GM21515 (cell line): Measurements from ENCODE around the gene TRIM50.
"Not testable (repeated sequence)": the region's sequence is repeated elsewhere in the genome, so short reads cannot be mapped to it uniquely, and the experiment has no call there.

ENCODE experiments used
- ATAC-seq: cut with Tn5 transposase; IDR thresholded peaks from one replicate; pipeline ENCODE4 v1.9.1; 2021; ENCODE audit not compliant: unreplicated experiment

Gene TRIM50

DNA sequence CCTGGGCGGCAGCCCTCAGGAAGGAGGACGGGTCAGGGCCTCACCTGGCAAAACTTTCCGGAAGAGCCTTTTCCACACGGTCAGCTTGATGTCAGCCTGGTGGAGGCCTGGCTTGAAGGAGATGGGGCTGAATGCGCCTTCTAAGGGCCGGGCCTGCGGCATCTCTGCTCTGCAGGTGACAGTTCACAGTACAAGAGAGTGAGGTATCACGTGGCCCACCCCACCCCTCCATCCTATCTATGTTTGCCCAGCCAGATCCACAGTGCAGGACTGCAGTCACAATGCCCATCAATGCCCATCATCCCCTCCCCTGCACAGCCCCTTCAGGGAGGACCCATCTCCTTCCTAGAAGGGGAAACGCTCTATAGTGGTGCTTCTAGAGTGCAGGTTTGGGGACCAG lies 11.4 kb downstream of the TRIM50 start:
- no peak for ATAC-seq

DNA sequence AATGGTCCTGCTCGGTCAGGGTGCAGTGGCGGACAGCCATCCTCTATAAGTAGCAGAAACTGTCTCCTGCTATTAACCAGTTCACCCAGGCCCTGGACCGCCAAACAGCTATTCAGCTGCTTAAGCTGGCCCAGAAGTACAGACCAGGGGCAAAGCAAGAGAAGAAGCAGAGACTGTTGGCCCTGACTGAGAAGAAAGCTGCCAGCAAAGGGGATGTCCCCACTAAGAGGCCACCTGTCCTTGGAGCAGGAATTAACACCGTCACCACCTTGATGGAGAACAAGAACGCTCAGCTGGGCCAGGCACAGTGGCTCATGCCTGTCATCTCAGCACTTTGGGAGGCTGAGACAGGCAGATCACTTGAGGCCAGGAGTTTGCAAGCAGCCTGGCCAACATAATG lies 13.6 kb downstream of the TRIM50 start:
- no peak for ATAC-seq

DNA sequence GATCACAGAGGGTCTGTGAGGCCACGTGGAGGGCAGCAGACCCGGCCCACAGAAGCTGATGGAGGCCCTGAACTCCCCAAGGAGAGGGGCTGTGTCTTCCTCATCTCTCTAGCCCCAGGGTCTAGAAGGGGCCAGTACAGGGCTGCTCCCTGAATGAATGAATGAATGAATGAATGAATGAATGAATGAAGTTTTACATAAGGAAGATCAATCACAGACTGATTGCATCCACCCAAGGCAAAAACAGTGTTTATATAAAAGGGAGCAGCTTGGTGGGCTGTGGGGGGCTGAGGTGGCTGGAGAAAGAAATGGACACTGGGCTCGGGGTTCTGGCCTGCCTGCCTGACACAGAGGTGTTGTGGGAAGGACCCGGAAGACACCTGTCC lies 14.4 kb downstream of the TRIM50 start:
- ATAC-seq = no peak

DNA sequence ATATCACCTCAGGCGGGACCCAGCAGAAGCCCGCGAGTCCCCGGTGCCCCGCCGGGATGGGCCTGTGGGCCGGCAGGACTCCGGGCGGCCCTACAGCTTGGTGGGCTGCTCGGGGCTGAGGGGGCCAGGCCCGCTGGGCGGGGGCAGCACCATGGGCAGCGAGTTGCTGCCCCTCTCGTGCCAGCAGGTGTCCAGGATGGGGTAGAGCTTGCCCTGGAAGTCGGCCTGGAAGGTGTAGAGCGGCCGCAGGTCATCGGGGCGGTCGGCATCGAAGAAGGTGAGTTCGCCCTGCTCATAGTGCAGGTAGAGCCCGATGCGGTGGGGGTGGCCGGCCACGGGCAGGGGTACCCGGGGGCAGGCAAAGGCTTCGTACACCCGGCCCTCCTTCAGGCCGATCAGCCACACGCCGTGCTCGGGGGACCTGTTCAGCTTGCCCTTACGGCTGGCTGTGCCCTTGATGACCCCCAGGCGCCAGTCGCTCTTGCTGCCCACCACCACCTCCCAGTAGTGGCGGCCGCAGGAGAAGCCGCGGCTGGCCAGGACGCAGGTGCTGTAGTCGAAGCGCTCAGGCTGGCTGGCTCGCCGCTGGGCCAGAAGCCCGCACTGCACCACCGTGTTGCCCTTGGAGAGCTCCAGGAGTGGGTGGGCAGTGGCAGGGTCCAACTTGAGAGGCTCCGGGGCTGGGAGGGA lies 14.9 kb downstream of the TRIM50 start:
- ATAC-seq = no peak

DNA sequence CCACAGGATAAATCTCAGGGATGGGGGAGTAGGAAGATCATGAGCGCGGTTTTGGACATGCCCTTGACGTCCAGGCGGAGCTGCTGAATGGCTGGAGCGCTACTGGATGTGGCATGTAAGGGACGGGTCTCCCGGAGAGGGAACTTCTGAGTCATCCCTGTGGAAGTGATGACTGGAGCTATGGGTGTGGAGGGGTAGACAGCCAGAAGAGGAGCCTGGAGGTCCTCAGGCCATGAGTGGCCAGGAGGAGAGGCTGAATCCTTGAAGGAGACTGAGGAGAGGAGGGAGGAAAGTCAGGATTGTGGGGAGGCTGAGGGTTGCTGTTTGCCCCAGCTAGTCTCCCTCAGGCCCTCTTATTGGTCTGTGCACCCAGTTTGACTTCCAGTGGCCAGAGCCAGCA lies 16.5 kb downstream of the TRIM50 start:
- ATAC-seq = not testable (repeated sequence)

DNA sequence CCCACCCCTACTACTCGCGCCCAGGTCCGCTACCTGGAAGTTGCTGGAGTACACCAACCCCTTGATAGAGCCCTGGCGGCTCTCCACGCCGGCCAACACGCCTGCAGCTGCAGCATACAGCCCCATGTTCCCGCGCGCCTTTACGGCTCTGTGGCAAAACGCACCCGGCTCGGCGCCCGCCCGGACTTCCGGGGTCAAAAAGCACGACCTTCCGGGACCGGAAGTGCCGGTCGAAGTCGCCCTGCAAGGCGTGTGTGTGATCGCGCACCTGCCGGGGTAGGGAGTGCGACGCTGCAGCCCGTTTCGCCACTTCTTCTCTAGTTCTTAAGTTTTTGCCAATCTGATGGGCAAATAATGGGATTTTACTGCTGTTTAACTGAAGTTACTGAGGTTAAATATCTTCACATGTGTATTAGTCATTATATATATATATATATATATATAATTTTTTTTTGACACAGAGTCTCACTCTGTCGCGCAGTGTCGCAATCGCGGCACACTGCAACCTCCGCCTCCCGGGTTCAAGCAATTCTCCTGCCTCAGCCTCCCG lies 19.1 kb downstream of the TRIM50 start, which contains the start of gene NSUN5:
Gene NSUN5, minus strand, starts transcription at position 162 of the 550 bp plus-strand sequence. Its CDS starts 36 bp downstream, at position 126.
- ATAC-seq = peak; percentile 88

DNA sequence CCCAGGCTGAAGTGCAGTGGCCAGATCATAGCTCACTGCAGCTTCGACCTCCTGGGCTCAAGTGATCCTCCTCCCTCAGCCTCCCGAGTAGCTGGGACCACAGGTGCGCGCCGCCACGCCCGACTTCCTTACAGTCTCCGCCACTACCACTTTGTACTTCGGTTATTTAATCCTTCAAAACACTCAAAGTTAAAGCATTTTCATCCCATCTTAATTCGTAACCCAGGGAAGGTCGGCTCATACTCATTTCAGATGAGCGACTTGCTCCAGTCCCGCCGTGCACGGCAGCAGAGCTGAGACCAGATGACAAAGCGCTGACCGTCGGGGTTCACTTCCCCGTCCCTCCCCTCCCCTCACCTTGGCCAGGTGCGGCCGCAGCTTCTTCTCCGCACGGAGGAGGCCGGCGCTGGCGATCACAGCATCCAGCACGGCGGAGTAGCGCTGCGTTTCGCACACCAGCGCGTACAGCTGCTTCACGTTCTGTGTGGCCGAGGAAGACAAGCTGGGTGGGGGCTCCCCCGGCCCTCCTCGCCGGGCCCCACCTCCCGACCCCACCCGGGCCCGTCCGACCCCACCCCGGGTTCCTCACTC lies 19.7 kb downstream of the TRIM50 start:
- ATAC-seq = peak; percentile 23

DNA sequence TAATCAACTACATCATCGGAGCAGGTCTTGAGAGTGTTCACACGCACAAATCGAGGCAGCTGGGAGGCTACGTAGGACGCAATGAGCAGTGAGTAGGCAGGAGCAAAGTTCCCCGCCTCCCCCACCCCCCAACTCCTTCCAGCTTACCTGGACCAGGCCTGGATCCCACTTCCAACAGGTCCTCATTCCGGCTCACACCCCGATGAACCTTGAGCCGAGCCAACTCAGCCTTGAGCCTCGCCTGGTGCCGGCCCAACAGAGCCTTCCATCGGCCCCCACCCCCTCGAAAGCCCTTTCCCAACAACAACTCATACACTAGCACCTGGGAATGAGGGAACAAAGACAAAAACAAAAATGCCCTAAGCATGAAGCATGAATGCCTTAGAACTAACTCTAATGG lies 20.4 kb downstream of the TRIM50 start:
- ATAC-seq = no peak

DNA sequence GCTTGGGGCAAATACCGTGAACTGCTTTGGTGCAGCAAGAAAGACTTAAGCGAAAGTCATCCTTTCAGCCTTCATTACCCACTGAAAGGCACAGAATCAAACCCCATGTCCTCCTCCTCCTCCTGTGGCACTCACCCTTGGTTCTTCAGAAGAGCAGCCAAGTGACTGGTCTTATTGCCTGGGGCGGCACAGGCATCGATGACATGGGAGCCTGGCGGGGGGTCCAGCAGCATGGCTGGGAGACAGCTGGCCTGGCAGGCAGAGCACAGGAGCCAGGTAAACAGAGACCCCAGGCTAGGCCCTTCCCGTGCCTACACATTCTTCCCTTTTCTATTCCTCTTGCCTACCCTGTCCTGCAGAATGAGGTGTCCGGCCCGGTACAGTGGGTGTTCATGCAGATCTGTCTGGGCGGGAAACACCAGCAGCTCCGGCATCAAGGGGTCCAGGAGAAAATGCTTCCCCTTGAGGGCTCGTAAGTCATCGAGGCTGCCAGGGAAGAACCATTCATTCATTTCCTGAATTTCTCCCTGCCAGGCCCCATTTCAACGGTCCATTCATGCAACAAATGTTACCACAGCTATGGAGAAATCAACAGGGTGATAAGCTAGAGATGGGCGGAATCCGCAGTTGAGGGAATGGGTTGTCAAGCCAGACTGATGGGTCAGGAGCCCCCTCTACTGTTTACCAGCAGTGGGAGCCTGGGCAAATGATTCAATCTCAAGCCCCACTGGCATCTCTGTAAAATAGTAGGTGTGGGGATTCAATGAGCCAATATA lies 23.1 kb downstream of the TRIM50 start:
- not testable (repeated sequence) for ATAC-seq

DNA sequence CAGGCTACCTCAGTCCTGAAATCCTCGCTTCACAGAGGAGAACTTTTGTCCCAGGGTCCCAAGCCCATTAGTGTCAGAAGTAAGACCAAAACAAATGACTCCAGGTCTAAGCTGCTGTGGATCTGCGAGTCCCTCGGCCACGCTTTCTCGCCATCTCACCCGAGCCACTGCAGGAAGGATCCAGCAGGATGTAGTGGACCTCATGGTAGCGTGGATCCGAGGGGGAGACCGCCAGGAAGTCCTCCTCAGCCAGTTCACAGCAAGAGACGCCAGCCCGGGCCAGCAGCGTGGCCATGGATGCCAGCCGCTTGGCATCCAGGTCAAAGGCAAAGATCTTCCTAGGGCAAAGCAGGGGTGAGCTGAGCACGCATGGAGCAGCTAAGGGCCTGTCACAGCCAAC lies 23.8 kb downstream of the TRIM50 start:
- ATAC-seq = no peak

DNA sequence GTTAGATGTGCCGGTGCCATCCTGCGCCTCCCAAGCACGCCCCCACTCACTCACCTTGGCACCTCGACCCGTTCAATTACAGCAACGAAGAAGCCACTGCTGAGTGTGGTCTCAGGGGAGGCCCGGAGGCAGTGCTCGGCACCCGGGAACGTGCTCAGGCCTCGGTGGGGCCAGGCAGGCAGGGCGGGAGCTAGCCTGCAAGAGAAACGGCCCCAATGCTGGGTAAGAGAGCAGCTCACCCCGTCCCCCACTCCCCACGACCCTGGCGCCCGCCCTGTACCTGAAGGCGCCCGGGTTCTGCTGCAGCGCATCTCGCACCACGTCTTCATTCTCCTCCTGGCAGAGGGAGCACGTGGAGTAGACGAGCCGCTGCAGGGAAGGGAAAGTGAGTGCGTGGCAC lies 24.3 kb downstream of the TRIM50 start:
- ATAC-seq = no peak

DNA sequence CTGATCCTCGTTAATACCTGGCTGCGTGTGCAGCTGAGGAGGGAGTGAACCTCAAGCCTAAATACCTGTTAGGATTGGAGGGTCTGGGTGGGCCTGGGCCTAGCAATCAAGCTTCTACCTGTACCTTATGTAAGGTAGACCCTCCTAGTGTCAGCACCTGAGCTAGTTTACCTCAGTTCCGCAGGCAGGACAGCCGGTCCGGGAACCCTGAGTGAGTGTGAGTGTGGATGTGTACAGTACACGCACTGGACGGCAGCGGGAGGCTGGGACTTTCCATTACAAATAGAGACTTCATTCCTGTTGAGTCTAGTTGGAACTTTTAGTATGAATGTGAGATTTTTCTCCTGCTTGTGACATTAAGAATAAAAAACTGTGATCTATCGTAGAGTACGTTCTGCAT lies 25.0 kb downstream of the TRIM50 start:
- not testable (repeated sequence) for ATAC-seq

DNA sequence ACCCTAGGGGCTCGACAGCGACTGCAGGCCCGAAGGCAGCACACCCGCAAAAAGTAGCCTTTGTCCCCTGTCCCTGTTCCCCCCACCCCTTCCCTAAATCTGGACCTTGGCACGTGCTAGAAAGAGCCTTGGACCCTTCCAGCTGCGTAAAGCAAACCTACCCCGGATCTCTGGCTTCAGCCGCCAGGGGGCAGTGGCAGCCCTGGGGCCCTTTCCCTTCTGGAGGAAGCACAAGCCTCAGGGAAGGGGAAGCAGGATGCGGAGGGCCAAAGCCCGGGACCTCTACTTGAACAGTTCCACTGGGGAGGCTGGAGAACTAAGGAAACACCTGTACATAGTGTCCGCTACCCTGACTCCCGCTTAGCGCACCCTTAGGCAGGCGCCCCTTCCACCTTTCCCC lies 26.8 kb downstream of the TRIM50 start:
- not testable (repeated sequence) for ATAC-seq

DNA sequence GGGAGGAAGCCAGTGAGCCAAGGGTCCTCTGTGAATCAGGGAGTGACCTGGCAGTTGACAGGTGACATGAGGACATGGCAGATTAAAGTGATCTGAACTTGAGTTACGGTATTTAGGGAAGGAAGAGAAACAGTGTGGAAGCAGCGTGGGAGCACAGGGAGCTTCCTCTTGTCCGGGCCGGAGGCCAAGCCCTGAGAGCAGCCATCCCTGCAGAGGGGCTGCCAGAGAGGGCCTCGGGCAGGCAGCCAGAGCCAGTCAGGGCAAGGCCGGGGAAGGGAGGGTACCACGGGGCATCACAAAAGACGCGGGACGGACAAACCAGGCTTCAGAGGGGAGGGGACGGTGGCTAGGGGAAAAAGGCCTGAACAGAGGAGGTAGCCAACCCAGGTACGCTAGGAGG lies 28.1 kb downstream of the TRIM50 start:
- ATAC-seq = not testable (repeated sequence)

DNA sequence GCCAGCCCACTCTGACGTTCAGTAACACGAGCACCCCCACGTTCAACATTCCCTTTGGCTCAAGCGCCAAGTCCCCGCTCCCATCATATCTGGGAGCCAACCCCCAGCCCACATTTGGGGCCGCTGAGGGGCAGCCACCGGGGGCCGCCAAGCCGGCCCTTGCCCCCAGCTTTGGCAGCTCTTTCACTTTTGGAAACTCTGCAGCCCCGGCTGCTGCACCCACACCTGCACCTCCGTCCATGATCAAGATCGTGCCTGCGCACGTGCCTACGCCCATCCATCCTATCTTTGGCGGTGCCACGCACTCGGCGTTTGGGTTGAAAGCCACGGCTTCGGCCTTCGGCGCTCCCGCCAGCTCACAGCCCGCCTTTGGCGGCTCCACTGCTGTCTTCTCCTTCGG lies 30.2 kb downstream of the TRIM50 start:
- ATAC-seq = not testable (repeated sequence)

DNA sequence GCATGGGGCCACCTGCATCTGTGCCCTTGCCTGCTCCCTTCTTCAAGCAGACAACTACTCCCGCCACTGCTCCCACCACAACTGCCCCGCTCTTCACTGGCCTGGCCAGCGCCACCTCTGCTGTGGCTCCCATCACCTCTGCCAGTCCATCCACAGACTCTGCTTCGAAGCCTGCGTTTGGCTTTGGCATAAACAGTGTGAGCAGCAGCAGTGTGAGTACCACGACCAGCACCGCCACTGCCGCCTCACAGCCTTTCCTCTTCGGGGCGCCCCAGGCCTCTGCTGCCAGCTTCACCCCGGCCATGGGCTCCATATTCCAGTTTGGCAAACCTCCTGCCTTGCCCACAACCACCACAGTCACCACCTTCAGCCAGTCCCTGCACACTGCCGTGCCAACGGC lies 30.6 kb downstream of the TRIM50 start:
- not testable (repeated sequence) for ATAC-seq

DNA sequence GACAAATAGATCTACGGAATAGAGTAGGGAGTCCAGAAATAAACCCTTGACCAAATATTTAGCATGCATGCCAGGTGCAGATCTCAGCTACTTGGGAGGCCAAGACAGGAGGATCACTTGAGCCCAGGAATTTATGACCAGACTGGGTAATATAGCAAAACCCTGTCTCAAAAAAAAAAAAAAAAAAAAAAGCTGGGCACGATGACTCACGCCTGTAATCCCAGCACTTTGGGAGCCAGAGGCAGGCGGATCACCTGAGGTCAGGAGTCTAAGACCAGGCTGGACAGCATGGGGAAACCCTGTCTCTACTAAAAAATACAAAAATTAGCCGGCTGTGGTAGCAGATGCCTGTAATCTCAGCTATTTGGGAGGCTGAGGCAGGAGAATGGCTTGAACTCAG lies 50.7 kb downstream of the TRIM50 start:
- ATAC-seq = not testable (repeated sequence)

DNA sequence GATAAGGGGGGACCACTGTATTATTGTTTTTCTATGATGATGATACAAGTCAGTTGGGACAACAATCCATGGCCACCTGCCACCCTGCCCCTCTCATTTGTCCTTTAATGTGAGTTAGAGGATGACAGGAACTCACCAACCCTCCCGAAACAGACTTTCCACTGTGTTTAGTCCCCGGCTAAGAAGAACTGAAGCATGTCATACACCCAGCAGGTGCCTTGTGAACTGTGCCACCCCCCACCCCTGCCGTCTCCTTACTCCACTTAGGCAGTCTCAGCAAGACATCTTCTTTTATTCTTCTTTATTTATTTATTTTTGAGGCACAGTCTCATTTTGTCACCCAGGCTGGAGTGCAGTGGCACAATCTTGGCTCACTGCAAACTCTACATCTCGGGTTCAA lies 60.1 kb downstream of the TRIM50 start:
- ATAC-seq = not testable (repeated sequence)

DNA sequence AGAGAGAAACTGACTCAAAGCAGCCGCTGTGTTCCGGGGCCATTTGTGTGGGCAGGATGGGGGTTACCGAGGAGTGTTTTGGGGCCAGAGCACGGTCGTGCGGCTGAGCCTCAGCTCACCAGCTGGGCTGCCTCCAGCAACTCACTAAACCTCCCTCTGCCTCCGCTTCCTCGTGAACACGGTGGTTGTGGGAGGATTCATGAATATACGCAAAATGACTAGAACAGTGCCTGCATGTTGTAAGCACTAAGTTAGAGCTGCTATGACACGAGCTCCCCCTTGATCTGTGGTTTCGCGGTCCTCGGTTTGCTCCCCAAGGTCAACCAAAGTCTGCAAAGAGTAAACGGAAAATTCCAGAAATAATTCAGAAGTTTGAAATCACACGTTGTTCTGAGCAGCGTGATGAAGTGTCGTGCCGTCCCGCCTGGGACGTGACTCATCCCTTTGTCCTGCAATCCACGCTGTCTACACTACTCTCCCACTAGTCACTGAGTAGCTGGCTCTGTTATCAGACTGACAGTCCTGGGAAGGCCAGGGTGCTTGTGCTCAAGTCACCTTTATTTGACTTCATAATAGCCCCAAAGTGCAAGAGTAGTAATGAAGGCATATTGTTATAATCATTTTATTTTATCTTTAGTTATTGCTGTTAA lies 61.0 kb downstream of the TRIM50 start:
- ATAC-seq = peak; percentile 78
